Esophagus squamous epithelium (tissue), 5 donors: ENCODE measurements around the gene DIP2A. TPM values are rescaled to one million over a fixed set of nuclear protein-coding genes. Genes with fewer than 3 reads are reported as not detected.
A peak's percentile ranks its signal among the peaks of the same experiment; 100 is the strongest.
"Not testable (repeated sequence)": the region's sequence is repeated elsewhere in the genome, so short reads cannot be mapped to it uniquely, and the experiment has no call there.

Experiments
- DNase-seq: peaks from one replicate; lab custom pipeline; 2025; lab: John Stamatoyannopoulos, UW
- H3K27ac ChIP-seq, 4 donors: fragments of 200-600 bp; sonication (generic); one replicate each; pipeline ENCODE4 v1.5.1; 2016 to 2019; ENCODE audit warnings: mild to moderate bottlenecking in 1 of 4
- H3K27me3 ChIP-seq, 4 donors: fragments of 200-600 bp; sonication (generic); 1 replicate in 3 of 4; 2 replicates in 1 of 4; pipeline versions ENCODE4 v1.5.1 to v1.6.0; 2017 to 2021; ENCODE audit warnings: antibody characterized with exemption in 1 of 4
- H3K36me3 ChIP-seq, 3 donors: fragments of 200-600 bp; sonication (generic); one replicate each; pipeline ENCODE4 v1.5.1; 2016 to 2019
- H3K4me1 ChIP-seq, 3 donors: fragments of 200-600 bp; sonication (generic); one replicate each; pipeline ENCODE4 v1.5.1; 2017 to 2019
- H3K4me3 ChIP-seq, 4 donors: fragments of 200-600 bp; sonication (generic); 1 replicate in 3 of 4; 2 replicates in 1 of 4; pipeline ENCODE4 v1.5.1; 2016 to 2019; ENCODE audit warnings: mild to moderate bottlenecking in 2 of 4, moderate library complexity in 1 of 4
- H3K9me3 ChIP-seq, 3 donors: fragments of 200-600 bp; sonication (generic); one replicate each; pipeline ENCODE4 v1.5.1; 2016 to 2019
- CTCF ChIP-seq, 6 experiments: fragments of 450-650 bp in 4 of 6; fragments of 200-600 bp in 2 of 6; sonication (generic) in 2 of 6; IDR thresholded peaks; one replicate each; pipeline ENCODE4 v1.5.1; 2016 to 2019; ENCODE audit warnings: antibody characterized with exemption in 6 of 6, mild to moderate bottlenecking in 4 of 6, moderate library complexity in 4 of 6
- POLR2A ChIP-seq, 4 donors: fragments of 450-650 bp; IDR thresholded peaks; one replicate each; pipeline ENCODE4 v1.6.1; 2017; ENCODE audit warnings: antibody characterized with exemption in 4 of 4, mild to moderate bottlenecking in 4 of 4, moderate library complexity in 3 of 4
- WGBS, 2 donors: methylation state at CpG; one replicate each; pipeline ENCODE4 v1.1.5; 2018; 5-methylcytosine and 5-hydroxymethylcytosine counted together
- intact Hi-C: fragments of 100-400 bp; cut with DNase I; formaldehyde crosslinking; loops from one replicate; pipeline ENCODE4 v1.15.0; 2022
- total RNA-seq, 4 donors: library from RNA; depleted of rRNA; stranded (reverse); fragments of >200 nt; gene quantifications; one replicate each; pipeline ENCODE4 v1.1.0, GENCODE V29; 2016
- donor health status: DM: yes; HTN: yes; CAD: no.

The DIP2A gene
- total RNA-seq, 4 donors from 2014 or later = 16.7 to 40.3 (median 33.0) TPM

- Histone ChIP-seq H3K36me3 (peaks cover 5 to 73% (median 11%) of the 10 kb centered on the region in 3 donors), H3K27ac (peak overlapping the region; percentile 12 to 79 (median 60)), H3K4me1 (peaks cover 0 to 39% (median 4%) of the 10 kb centered on the region in 3 donors), H3K9me3 (no peaks in the 10 kb centered on the region), H3K4me3 (no peak overlapping the region), H3K27me3 (no peaks in the 10 kb centered on the region)
- WGBS, 2 donors = 36 to 38% methylated on average over 8 to 11 of the region's 11 CpGs
- no peak for TF ChIP-seq POLR2A (IDR thresholded peaks at IDR 0.05)
- no peak for TF ChIP-seq CTCF (IDR thresholded peaks at IDR 0.05)
- DNase-seq = no peak
- intact Hi-C loops = no loop called here
Measured at GRCh38 chr21:46509741-46510502, 51.2 kb downstream of the DIP2A start.

GRCh38 chr21:46515109-46515508, 56.4 kb downstream of the DIP2A start:
- DNase-seq = no peak
- 3 to 9% methylated on average over 2 of the region's 2 CpGs for WGBS, 2 donors
- intact Hi-C loops = no loop called here
- H3K36me3 ChIP-seq = peaks cover 5 to 61% (median 11%) of the 10 kb centered on the region in 3 donors
- H3K4me3 ChIP-seq = no peak overlapping the region
- no peaks in the 10 kb centered on the region for H3K27me3 ChIP-seq
- no peak for TF ChIP-seq CTCF (IDR thresholded peaks at IDR 0.05)
- TF ChIP-seq POLR2A (IDR thresholded peaks at IDR 0.05) = no peak
- no peaks in the 10 kb centered on the region for H3K9me3 ChIP-seq
- peak overlapping the region in 3 of 4 donors; percentile 47 to 82 (median 68) for H3K27ac ChIP-seq
- H3K4me1 ChIP-seq = peaks cover 7 to 37% (median 11%) of the 10 kb centered on the region in 3 donors

GRCh38 chr21:46516068-46516467, 57.4 kb downstream of the DIP2A start:
- H3K4me3 ChIP-seq = no peak overlapping the region

GRCh38 chr21:46517361-46517760, 58.7 kb downstream of the DIP2A start:
- 71 to 79% methylated on average over 6 of the region's 6 CpGs for WGBS, 2 donors
- H3K9me3 ChIP-seq = no peaks in the 10 kb centered on the region
- H3K4me3 ChIP-seq = no peak overlapping the region
- H3K36me3 ChIP-seq = peaks cover 0 to 56% (median 1%) of the 10 kb centered on the region in 3 donors
- no peaks in the 10 kb centered on the region for H3K27me3 ChIP-seq
- no peak for TF ChIP-seq CTCF (IDR thresholded peaks at IDR 0.05)
- no peak for TF ChIP-seq POLR2A (IDR thresholded peaks at IDR 0.05)
- H3K27ac ChIP-seq = no peak overlapping the region
- intact Hi-C loops = no loop called here
- no peak for DNase-seq
- H3K4me1 ChIP-seq = peaks cover 7 to 24% (median 9%) of the 10 kb centered on the region in 3 donors

More at GRCh38 chr21:46516068-46516467, 57.4 kb downstream of the DIP2A start:
- H3K36me3 ChIP-seq = peaks cover 5 to 61% (median 11%) of the 10 kb centered on the region in 3 donors
- H3K27ac ChIP-seq = peak overlapping the region in 2 of 4 donors; percentile 68 to 82
- H3K9me3 ChIP-seq = no peaks in the 10 kb centered on the region
- peaks cover 7 to 27% (median 9%) of the 10 kb centered on the region in 3 donors for H3K4me1 ChIP-seq
- 86 to 92% methylated on average over 2 of the region's 2 CpGs for WGBS, 2 donors
- intact Hi-C loops = no loop called here
- TF ChIP-seq POLR2A (IDR thresholded peaks at IDR 0.05) (no peak), CTCF (IDR thresholded peaks at IDR 0.05) (no peak)
- H3K27me3 ChIP-seq = no peaks in the 10 kb centered on the region
- DNase-seq = no peak

GRCh38 chr21:46518983-46519583, 60.4 kb downstream of the DIP2A start:
- Histone ChIP-seq H3K36me3 (peaks cover 0 to 46% (median 0%) of the 10 kb centered on the region in 3 donors), H3K9me3 (no peaks in the 10 kb centered on the region), H3K27me3 (no peaks in the 10 kb centered on the region), H3K27ac (no peak overlapping the region), H3K4me1 (peaks cover 7 to 26% (median 9%) of the 10 kb centered on the region in 3 donors), H3K4me3 (no peak overlapping the region)
- TF ChIP-seq CTCF (IDR thresholded peaks at IDR 0.05) = no peak
- no peak for TF ChIP-seq POLR2A (IDR thresholded peaks at IDR 0.05)
- no peak for DNase-seq
- 74 to 87% methylated on average over 3 to 4 of the region's 4 CpGs for WGBS, 2 donors
- intact Hi-C loops = no loop called here

GRCh38 chr21:46527393-46527792, 68.7 kb downstream of the DIP2A start:
- WGBS, 2 donors = 76 to 83% methylated on average over 8 of the region's 8 CpGs
- DNase-seq, H3K27ac ChIP-seq, H3K4me1 ChIP-seq, H3K4me3 ChIP-seq, H3K9me3 ChIP-seq, intact Hi-C loops, H3K27me3 ChIP-seq: not testable (repeated sequence)
- peaks cover 0 to 61% (median 3%) of the 10 kb centered on the region in 3 donors for H3K36me3 ChIP-seq
